HG03045 (cell line): ENCODE data around the gene METRNL.
A peak's percentile ranks its signal among the peaks of the same experiment; 100 is the strongest.
"Not testable (repeated sequence)": the region's sequence is repeated elsewhere in the genome, so short reads cannot be mapped to it uniquely, and the experiment has no call there.

Source experiments
- ATAC-seq: cut with Tn5 transposase; IDR thresholded peaks from one replicate; pipeline ENCODE4 v1.9.1; 2021; ENCODE audit warnings: mild to moderate bottlenecking, moderate library complexity; ENCODE audit not compliant: unreplicated experiment

METRNL gene, protein sequence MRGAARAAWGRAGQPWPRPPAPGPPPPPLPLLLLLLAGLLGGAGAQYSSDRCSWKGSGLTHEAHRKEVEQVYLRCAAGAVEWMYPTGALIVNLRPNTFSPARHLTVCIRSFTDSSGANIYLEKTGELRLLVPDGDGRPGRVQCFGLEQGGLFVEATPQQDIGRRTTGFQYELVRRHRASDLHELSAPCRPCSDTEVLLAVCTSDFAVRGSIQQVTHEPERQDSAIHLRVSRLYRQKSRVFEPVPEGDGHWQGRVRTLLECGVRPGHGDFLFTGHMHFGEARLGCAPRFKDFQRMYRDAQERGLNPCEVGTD

DNA sequence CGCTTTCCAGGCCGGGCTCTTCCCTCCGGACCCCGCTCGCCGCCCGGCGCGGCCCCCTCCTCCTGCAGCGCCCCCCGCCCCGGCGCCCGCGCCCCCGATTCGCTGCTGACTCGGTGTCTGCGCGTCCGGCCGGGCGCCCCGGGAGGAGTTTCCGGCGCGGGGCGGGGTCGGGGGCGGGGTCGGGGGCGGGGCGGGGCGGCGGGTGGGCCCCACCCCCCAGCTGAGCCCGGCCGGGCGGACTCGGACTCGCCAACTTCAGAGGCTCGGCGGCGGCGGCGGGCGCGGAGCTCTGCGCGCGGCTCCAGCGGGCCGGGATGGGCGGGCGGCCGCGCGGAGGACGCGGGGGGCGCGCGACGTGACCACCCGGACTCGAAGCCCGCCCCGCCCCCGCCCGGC lies at the start of gene METRNL:
Gene METRNL, plus strand, starts transcription at position 258 of the 396 bp plus-strand sequence. CDS start 207 bp downstream, outside the sequence.
- peak; percentile 64 for ATAC-seq

DNA sequence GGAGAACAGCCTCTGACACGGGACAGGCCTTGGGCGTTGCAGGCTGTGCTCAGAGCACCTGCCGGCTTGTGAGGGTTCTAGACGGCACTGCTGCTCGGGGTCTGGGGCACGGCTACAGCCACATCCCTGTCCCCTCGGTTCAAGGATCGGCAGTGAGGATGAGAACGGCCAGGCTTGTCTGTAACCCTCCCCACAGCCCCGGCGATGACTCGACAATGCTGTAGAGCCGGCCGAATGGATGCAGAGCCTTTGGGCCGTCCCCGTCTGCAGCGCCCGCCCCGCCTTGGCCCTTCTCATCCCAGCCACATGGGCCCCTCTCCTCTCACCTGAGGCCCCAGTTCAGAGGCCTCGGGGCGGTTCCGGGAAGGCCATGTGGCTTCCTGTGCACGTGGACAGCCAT lies 49.0 kb upstream of the METRNL start:
- ATAC-seq, result no peak

DNA sequence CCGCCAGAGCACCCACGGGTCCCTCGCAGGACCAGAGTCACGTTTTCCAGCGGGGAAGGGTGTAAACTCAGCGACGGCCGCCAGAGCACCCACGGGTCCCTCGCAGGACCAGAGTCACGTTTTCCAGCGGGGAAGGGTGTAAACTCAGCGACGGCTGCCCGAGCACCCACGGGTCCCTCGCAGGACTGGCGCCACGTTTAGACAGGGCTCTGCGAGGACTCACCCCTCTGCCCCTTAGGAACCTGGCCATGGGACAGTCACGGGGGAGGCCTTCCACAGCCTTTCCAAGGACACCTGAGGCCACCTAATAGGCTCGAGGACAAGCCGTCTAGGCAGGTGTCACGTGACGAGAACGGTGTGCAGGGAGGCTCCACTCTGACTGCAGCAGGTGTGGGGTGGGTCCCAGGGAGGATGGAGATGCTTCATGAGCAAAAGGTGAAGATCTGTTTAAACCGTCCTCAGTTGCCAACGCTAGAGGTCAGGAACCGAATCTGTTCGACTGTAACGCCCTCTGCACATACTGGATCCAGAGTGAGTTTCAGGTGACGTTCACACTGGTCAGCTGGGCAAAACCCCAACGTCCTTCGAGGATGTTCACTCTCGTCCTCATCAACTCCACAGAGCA lies 48.0 kb upstream of the METRNL start:
- ATAC-seq, result no peak

DNA sequence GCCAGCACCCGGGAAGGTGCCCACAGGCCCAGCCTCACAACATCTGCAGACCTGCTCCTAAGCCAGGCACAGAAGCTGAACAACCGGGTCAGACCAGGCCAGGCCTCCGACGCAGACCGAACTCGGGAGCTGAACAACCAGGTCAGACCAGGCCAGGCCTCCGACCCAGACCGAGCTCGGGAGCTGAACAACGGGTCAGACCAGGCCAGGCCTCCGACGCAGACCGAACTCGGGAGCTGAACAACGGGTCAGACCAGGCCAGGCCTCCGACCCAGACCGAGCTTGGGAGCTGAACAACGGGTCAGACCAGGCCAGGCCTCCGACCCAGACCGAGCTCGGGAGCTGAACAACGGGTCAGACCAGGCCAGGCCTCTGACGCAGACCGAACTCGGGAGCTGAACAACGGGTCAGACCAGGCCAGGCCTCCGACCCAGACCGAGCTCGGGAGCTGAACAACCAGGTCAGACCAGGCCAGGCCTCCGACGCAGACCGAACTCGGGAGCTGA lies 47.4 kb upstream of the METRNL start:
- ATAC-seq, result not testable (repeated sequence)

DNA sequence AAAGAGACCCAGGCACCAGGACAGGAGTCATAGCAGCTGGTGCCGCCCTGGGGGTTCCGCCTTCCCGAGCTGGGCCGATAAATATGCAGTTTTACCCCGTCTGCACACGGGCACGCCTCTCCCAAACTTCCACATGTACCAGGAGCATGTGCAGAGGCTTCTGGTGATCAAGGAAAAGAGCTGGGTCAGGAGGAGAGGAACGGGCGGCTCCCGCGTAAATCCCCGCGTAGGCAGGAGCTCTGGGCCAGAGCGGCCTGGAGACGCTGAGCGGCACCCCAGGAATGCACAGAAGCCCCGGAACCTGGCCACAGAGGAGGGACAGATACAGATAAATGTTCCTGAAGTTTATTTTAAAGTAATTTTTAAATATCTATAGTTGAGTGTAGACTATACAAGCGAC lies 46.6 kb upstream of the METRNL start:
- ATAC-seq, result no peak

DNA sequence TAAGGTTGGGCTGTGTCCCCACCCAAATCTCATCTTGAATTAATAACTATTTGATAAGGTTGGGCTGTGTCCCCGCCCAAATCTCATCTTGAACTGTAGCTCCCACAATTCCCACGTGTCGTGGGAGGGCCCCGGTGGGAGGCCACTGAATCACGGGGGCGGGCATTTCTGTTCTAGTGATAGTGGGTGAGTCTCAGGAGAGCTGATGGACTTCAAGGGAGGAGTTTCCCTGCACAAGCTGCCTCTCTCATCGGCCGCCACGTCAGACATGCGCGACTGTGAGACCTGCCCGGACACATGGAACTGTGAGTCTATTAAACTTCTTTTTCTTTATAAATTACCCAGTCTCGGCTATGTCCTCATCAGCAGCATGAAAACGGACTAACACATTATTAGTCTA lies 44.9 kb upstream of the METRNL start:
- ATAC-seq, result no peak

DNA sequence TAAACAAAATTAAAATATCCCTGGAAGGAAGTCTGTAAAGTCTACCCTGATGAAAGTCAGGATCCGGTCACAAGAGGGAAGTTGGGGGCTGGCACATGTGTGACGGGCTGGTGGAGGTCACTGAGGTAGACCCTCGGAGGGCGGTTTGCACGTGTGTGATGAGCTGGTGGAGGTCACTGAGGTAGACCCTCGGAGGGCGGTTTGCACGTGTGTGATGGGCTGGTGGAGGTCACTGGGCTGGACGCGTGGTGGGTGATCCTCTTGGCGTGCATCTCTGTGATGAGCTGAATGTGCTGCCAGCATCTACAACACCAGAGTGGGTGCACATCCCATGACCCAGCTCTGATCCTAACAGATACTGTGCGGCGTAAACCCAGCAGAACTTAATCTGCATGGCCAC lies 43.7 kb upstream of the METRNL start:
- no peak for ATAC-seq

DNA sequence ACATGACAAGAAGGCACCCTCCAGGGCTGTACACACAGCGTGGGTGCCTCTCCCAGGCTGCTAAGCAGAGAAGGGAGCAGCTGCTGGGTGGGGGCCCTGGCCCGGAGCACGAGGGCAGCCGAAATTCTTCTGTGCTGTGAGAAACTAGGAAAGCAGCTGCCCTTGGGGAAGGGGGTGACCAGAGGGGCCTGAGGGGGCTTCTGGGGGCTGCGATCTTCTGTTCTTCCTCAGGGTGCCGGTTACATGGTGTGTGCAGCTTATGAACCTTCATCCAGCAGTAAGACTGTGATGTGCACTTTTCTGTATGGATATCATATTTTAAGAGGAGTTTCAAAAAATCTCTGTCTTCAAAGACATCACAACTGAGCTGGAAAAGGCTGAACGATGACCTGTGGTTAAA lies 43.2 kb upstream of the METRNL start:
- ATAC-seq, result no peak

DNA sequence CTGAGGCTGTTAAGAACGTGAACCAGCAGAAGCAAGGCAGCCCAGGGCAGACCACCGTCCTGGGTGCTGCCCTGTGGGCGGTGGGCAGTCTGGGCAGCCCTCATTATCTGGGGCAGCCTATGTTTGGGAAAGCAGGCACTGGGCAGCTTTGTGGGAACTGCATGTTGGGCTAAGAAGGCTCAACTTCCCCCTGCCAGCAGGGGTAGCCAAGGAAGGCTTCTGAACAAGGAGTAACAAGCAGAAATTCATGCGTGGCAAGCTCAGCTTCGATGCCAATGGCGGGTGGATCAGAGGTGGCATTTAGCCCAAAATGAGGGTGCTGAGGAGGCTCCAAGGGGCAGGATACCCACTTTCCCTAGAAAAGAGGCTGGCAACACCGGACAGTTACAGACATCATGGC lies 42.7 kb upstream of the METRNL start:
- ATAC-seq, result no peak

DNA sequence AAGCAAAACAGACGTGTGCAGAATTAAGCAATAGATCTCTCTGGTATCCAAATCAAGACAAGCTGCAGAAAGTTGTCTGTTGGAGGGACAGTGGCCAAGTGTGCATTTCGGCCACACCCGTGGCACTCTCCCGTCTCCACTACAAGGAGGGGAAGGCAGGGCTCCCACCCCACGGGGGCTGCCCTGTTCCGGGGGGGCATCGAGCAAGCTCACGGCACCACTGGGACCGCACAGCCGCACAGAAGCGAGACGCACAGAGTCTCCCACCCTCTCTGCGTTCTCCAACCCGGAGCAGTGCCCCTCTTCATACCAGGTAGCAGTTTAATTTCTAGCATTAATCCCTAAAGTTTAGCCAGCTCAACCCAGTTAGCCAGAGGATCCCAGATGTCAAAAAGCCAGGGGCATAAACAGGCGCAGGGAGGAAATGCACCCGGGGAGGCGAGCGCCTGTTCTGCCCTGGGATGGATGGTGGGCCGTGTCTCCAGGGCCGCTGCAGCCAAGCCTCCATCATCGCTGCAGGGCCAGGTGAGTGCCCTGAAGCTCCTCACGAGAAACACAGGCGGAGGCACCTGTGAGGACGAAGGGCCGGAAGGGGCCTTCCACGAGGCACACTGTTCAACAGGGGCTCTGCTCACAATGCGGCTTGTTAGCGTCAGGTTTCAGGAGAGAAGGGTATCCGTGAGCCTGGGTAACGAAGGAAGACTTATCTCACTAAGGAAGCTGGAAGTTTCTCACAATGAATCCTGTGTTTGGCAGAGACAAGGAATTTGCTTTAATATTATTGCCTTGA lies 42.1 kb upstream of the METRNL start:
- no peak for ATAC-seq

DNA sequence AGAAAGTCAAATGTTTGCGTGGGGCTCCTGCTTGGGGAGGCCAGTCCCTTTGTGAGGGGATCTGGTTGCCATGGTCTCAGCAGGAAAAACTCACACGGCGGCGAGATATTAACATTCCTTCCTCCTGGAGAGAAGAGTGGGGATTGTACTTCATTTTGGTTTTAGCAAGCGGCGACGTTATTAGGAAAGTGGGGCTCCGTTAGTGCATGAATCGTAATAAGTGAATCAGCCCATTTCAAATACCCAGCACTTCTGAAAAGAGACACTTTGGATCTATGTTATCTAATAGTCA lies 41.6 kb upstream of the METRNL start:
- no peak for ATAC-seq

DNA sequence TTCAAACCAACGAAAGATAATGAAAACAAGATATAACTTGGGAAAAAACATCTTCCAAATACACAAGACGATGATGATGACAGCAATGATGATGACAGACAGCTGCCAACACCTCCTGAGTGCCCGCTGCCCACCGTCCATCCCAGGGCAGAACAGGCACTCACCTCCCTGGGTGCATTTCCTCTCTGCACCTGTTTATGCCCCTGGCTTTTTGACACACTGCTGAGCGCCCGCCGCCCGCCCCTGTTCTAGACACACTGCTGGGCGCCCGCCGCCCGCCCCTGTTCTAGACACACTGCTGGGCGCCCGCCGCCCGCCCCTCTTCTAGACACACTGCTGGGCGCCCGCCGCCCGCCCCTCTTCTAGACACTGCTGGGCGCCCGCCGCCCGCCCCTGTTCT lies 40.4 kb upstream of the METRNL start:
- ATAC-seq, result not testable (repeated sequence)

DNA sequence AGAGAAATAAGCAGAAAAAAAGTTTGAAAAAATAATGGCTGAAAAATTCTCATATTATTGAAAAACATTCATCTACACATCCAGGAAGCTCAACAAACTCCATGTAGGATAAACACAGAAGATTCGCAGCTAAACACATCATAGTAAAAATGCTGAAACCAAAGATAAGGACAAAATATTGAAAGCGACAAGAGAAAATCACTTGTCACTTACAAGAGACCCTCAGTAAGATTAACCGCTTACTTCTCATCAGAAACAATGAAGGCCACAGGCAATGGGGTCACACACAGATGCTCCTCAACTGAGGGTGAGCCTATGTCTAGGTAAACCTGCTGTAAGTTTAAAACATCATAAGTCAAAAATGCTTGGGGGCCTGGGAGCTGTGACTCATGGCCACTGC lies 38.1 kb upstream of the METRNL start:
- ATAC-seq, result no peak

DNA sequence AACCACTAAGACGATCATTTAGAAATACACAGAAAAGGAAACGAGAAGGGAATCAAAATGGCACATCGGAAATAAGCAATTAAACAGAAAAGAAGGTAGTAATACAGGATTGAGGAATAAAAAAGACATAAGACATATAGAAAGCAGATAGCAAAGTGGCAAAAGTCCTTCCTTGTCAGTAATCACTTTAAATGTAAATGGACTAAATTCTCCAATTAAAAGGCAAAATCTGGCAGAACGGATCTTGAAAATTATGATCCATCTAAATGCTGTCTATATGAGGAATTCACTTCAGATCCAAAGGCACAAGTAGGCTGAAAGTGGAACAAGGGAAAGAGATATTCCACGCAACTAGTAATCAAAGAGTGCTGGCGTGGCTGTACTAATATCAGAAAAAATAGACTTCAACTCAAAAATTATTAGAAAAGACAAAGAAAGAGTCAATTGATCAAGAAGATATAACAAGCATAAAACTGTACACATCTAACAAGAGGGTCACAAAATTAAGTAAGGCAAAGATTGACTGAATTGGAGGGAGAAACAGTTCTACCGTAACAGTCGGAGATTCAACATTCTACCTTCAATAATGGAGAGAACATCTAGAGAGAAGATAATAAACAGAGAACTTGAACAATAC lies 36.8 kb upstream of the METRNL start:
- ATAC-seq, result no peak

DNA sequence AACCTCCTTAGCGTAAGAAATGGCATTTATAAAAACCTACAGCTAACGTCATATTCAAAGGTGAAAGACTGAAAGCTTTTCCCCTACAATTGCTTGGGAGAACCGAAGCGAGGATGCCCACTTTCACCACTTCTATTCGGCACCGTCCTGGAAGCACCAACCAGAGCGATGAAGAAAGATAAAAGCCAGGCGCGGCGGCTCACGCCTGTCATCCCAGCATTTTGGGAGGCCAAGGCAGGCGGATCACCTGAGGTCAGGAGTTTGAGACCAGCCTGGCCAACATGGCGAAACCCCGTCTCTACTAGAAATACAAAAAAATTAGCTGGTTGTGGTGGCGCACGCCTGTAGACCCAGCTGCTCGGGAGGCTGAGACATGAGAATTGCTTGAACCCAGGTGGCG lies 34.9 kb upstream of the METRNL start:
- not testable (repeated sequence) for ATAC-seq

DNA sequence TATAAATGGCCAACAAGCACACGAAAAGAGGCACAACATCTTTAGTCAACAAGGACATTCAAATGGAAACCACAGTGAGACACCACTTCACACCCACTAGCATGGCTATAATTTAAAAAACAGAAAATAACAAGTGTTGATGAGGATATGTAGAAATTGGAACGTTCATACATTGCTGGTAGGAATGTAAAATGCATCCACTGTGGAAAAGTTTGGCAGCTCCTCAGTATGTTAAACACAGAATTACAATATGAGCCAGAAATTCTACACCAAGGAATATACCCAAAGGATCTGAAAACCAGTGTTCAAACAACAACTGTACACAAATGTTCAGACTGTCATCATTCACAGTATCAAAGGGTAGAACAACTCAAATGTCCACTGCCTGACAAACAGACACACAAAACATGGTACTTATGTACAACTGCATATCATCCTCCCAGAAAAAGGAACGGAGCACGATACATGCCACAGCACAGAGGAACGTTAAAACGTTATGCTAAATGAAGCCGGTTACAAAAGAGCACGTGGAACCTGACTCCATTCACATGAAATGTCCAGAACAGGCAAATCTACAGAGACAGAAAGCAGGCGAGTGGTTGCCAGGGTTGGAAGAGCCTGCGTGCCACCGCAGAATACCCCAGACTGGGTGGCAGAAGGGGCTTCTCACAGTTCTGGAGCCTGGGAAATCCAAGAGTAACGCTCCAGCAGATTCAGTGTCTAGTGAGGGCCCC lies 32.8 kb upstream of the METRNL start:
- no peak for ATAC-seq

DNA sequence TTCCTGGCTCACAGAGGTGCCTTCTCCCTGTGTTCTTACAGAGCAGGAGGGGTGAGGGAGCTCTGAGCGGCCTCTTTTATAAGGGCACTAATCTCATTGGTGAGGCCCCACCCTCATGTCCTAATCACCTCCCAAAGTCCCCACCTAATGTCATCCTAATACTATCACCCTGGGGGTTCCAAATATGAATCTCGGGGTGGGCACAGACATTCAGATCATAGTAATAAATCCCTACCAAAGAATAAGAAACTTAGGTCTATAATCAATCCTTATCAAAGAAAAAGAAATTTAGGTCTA lies 32.3 kb upstream of the METRNL start:
- no peak for ATAC-seq

DNA sequence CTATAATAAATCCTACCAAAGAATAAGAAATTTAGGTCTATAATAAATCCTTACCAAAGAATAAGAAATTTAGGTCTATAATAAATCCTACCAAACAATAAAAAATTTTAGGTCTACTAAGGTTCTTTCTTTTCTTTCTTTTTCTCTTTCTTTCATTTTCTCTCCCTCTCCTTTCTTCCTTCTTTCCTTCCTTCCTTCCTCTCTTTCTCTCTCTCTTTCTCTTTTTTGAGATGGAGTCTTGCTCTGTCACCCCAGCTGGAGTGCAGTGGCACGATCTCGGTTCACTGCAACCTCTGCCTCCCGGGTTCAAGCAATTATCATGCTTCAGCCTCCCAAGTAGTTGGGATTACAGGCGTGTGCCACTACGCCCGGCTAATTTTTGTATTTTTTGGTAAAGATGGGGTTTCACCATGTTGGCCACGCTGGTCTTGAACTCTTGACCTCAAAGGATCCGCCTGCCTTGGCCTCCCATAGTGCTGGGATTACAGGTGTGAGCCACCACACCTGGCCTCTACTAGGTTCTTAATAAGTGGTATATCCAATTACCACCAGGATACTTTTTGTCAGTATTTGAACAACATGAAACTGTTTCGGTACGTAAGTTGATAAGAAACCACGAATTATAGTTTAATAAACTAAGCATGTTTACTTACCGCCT lies 31.5 kb upstream of the METRNL start:
- not testable (repeated sequence) for ATAC-seq

DNA sequence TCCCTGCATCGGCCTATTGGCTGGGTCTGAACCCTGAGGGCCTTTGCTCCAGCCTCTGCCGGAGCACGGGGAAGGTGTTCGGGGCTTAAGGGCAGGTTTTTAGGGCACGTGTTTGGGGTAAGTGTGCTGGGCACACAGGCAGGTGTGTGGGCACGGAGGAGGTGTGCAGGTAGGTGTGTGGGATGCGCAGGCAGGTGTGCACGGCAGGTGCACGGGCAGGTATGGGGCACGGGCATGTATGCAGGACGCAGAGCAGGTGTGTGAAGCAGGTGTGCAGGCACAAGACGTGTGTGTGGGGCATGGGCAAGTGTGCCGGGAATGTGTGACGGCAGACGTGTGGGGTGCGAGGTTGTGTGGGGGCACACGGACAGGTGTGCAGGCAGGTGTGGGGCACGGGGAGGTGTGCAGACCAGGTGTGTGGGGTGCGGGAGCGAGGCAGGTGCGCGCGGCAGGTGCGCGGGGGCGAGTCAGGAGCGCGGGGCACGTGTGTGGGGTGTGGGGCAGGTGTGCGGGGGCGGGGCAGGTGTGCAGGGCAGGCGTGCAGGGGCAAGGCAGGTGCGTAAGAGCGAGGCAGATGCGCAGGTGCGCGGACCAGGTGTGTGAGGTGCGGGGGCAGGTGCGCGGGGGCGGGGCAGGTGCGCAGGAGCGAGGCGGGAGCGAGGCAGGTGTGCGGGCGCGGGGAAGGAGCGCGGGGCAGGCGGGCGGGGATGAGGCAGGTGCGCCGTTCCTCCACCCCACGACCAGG lies 28.6 kb upstream of the METRNL start:
- ATAC-seq, result no peak
